PC-3 (cell line): ENCODE measurements around the gene CCM2L. TPM values are rescaled to one million over a fixed set of nuclear protein-coding genes. Genes with fewer than 3 reads are reported as not detected.

ENCODE experiments used
- ATAC-seq: fragments of 200-7000 bp; cut with Tn5 transposase; 2 replicates; pipeline ENCODE4 v1.9.1; 2020; ENCODE audit warnings: mild to moderate bottlenecking, moderate library complexity
- BruUV-seq: library from RNA; stranded (reverse); fragments of 400-500 nt; replicated peaks from 2 replicates; lab custom pipeline; 2021; lab: Mats Ljungman, UMichigan
- CTCF ChIA-PET: fragments of 300-600 bp; sonication (Branson Sonifier 250); formaldehyde crosslinking; loops from one replicate; lab custom pipeline; 2022; ENCODE audit warnings: antibody characterized with exemption; lab: Charles Lee
- POLR2A ChIA-PET: fragments of 300-600 bp; sonication (Branson Sonifier 250); formaldehyde crosslinking; loops from one replicate; lab custom pipeline; 2022; ENCODE audit warnings: antibody characterized with exemption; ENCODE audit not compliant: unreplicated experiment; lab: Charles Lee
- DNase-seq: peaks from one replicate; pipeline ENCODE4 v3.0.0-alpha.2; 2015
- H2AFZ ChIP-seq: fragments of 300-600 bp; sonication (generic); 2 replicates; pipeline ENCODE4 v1.6.0; 2016; ENCODE audit warnings: antibody characterized with exemption, low read length
- H3F3A ChIP-seq: fragments of 300-600 bp; sonication (generic); one replicate; pipeline ENCODE4 v1.6.0; 2017; ENCODE audit warnings: antibody characterized with exemption, low read length, control low read depth, mild to moderate bottlenecking; ENCODE audit not compliant: unreplicated experiment
- H3K27ac ChIP-seq: fragments of 300-600 bp; sonication (generic); 2 replicates; pipeline ENCODE4 v1.5.1; 2016; ENCODE audit warnings: mild to moderate bottlenecking, low read length
- H3K27me3 ChIP-seq: fragments of 300-600 bp; sonication (generic); 2 replicates; pipeline ENCODE4 v1.6.1; 2016; ENCODE audit warnings: low read length, mixed read lengths
- H3K36me3 ChIP-seq: fragments of 300-600 bp; sonication (generic); 2 replicates; pipeline ENCODE4 v1.6.1; 2016; ENCODE audit warnings: low read depth, mixed run types, low read length, mixed read lengths
- H3K4me1 ChIP-seq: fragments of 300-600 bp; sonication (generic); 2 replicates; pipeline ENCODE4 v1.5.1; 2016; ENCODE audit warnings: low read length; ENCODE audit not compliant: insufficient read depth
- H3K4me2 ChIP-seq: fragments of 300-600 bp; sonication (generic); 2 replicates; pipeline ENCODE4 v1.6.0; 2016; ENCODE audit warnings: low read length
- H3K4me3 ChIP-seq: fragments of 300-600 bp; sonication (generic); 2 replicates; pipeline ENCODE4 v1.5.1; 2016; ENCODE audit warnings: mild to moderate bottlenecking, low read length, mixed read lengths
- H3K79me2 ChIP-seq: fragments of 300-600 bp; sonication (generic); 2 replicates; pipeline ENCODE4 v1.6.1; 2017; ENCODE audit warnings: low read length, mixed read lengths
- H3K9ac ChIP-seq: fragments of 300-600 bp; sonication (generic); 2 replicates; pipeline ENCODE4 v1.6.0; 2016; ENCODE audit warnings: mild to moderate bottlenecking, low read length
- H3K9me2 ChIP-seq: fragments of 300-600 bp; sonication (generic); replicated peaks from 2 replicates; pipeline ENCODE4 v1.6.1; 2016; ENCODE audit warnings: mixed run types, low read length, mixed read lengths
- H3K9me3 ChIP-seq: fragments of 300-600 bp; sonication (generic); 2 replicates; pipeline ENCODE4 v1.6.1; 2016; ENCODE audit warnings: low read length, mixed read lengths
- H4K20me1 ChIP-seq: fragments of 300-600 bp; sonication (generic); 2 replicates; pipeline ENCODE4 v1.6.1; 2016; ENCODE audit warnings: low read length, mixed read lengths
- EZH2 ChIP-seq: fragments of 300-600 bp; sonication (generic); IDR thresholded peaks from one replicate; pipeline ENCODE4 v1.6.1; 2017; ENCODE audit warnings: antibody characterized with exemption, mild to moderate bottlenecking, low read length; ENCODE audit not compliant: unreplicated experiment
- EZH2phosphoT487 ChIP-seq: fragments of 300-600 bp; sonication (generic); IDR thresholded peaks from 2 replicates; pipeline ENCODE4 v1.6.1; 2018; ENCODE audit warnings: mild to moderate bottlenecking, antibody characterized with exemption, low read length, borderline replicate concordance
- intact Hi-C: fragments of 100-400 bp; cut with micrococcal nuclease; formaldehyde crosslinking; loops from 2 replicates; pipeline ENCODE4 v1.9.0; 2023
- total RNA-seq: library from RNA; depleted of rRNA; stranded (reverse); fragments of >200 nt; gene quantifications from 2 replicates; pipeline ENCODE4 v1.2.3, GENCODE V29; 2014
- TF ChIP-seq, protein P1 (sequence below): fragments of 300-600 bp; sonication (generic); conservative IDR thresholded peaks from 2 replicates; pipeline ENCODE4 v1.5.1; 2017; ENCODE audit warnings: antibody characterized with exemption, low read depth, mild to moderate bottlenecking, low read length

The CCM2L gene
- total RNA-seq, 1 experiment from 2014 or later, result not detected

DNA sequence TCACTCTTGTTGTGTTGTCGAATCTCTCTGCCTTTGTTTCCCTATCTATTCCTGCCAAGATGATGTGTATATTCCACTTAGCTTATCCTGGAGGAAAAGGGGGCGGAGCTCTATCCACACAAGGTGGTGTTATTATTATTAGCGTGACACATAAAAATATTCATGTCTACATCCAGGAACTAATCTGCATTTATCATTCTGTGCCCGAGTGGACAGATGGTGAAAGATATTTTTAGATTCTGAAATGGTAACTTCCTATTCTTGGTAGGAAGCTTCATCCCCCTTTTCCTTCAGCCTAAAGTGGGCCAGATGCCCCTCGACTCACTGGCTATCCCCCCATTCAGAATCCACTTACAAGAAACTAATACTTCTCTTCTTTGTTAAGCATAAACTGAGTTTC is 40.2 kb upstream of the CCM2L start:
- Histone ChIP-seq H4K20me1 (no peaks in the 10 kb centered on the region), H3K36me3 (no peaks in the 10 kb centered on the region), H3K9me3 (no peaks in the 10 kb centered on the region), H3K9me2 (no peaks in the 10 kb centered on the region), H3K4me3 (no peak overlapping the region), H3K27ac (no peak overlapping the region), H3K9ac (no peak overlapping the region), H3F3A (no peaks in the 10 kb centered on the region), H2AFZ (no peak overlapping the region), H3K4me2 (no peak overlapping the region), H3K4me1 (no peaks in the 10 kb centered on the region), H3K27me3 (peaks cover 71% of the 10 kb centered on the region), H3K79me2 (no peaks in the 10 kb centered on the region)
- DNase-seq (no peak), ATAC-seq (no peak)
- ChIA-PET POLR2A (no interaction called here), CTCF (no interaction called here)
- BruUV-seq, result no TSS peak
- TF ChIP-seq EZH2phosphoT487 (no peak), EZH2 (no peak)
- TF ChIP-seq, protein P1, sequence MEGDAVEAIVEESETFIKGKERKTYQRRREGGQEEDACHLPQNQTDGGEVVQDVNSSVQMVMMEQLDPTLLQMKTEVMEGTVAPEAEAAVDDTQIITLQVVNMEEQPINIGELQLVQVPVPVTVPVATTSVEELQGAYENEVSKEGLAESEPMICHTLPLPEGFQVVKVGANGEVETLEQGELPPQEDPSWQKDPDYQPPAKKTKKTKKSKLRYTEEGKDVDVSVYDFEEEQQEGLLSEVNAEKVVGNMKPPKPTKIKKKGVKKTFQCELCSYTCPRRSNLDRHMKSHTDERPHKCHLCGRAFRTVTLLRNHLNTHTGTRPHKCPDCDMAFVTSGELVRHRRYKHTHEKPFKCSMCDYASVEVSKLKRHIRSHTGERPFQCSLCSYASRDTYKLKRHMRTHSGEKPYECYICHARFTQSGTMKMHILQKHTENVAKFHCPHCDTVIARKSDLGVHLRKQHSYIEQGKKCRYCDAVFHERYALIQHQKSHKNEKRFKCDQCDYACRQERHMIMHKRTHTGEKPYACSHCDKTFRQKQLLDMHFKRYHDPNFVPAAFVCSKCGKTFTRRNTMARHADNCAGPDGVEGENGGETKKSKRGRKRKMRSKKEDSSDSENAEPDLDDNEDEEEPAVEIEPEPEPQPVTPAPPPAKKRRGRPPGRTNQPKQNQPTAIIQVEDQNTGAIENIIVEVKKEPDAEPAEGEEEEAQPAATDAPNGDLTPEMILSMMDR, result no peak
- intact Hi-C loops, result no loop called here

DNA sequence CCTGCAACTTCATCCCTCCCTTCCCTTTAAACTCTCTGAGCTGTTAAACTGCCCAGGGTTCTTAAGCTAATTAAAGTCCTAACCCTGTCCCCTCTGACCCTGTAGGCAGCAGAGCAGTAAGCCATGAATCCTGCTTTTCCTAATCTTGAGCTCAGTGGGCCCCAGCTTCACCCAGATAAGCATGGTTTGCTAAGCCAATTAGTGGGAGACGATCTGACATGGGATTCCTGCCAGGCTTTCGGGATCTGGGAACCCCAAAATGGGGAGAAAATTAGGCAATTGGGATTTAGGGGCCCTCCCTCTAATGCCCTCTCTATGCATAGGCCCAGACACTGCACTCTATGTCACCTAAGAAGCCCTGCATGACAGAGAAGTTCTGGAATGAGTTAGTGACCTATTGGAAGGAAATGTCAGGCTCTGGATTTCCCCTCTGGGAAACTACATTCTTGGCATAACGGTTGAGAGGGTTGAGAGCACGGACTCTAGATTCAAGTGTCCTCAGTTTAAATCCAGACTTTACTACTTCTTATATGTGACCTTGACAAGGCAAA is 37.7 kb upstream of the CCM2L start:
- no peak overlapping the region for H3K27ac ChIP-seq
- CTCF ChIA-PET, result no interaction called here

DNA sequence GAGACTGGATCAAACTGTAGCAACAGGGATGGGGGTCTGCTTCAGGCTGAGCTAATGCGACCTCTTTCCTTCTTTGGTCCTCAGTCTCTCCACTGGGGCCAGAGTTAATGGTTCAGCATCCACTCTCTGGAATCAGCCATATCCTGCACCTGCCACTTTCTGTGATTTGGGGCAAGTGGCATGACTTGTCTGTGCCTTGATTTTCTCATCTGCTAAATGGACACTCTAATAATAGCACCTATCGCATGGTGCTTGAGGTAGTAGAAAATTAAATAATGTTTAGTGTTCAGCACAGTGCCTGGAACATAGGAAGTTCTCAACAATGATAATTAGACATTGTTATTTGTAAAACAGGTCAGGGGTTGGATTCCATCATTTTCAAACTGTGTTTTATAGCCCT is 35.9 kb upstream of the CCM2L start:
- ATAC-seq (no peak), DNase-seq (no peak)
- intact Hi-C loops, result no loop called here
- Histone ChIP-seq H3K9me2 (no peaks in the 10 kb centered on the region), H3K9me3 (no peaks in the 10 kb centered on the region), H3K36me3 (no peaks in the 10 kb centered on the region), H3K79me2 (no peaks in the 10 kb centered on the region), H3F3A (no peaks in the 10 kb centered on the region), H3K4me1 (no peaks in the 10 kb centered on the region), H3K4me2 (no peak overlapping the region), H3K27me3 (peaks cover 55% of the 10 kb centered on the region), H3K4me3 (no peak overlapping the region), H4K20me1 (no peaks in the 10 kb centered on the region), H2AFZ (no peak overlapping the region), H3K9ac (no peak overlapping the region), H3K27ac (no peak overlapping the region)
- BruUV-seq, result no TSS peak
- ChIA-PET POLR2A (no interaction called here), CTCF (no interaction called here)
- TF ChIP-seq EZH2 (no peak), EZH2phosphoT487 (no peak)
- TF ChIP-seq, protein P1, result no peak

More for the DNA sequence above, 37.7 kb upstream of the CCM2L start:
- no peaks in the 10 kb centered on the region for H3F3A ChIP-seq
- POLR2A ChIA-PET, result no interaction called here
- no peaks in the 10 kb centered on the region for H3K9me3 ChIP-seq
- TF ChIP-seq, protein P1, result no peak
- no peak for TF ChIP-seq EZH2phosphoT487
- no peak for TF ChIP-seq EZH2
- no peak overlapping the region for H3K4me2 ChIP-seq
- ATAC-seq, result no peak
- no peaks in the 10 kb centered on the region for H3K79me2 ChIP-seq
- peaks cover 60% of the 10 kb centered on the region for H3K27me3 ChIP-seq
- no peak for DNase-seq
- no peaks in the 10 kb centered on the region for H3K9me2 ChIP-seq
- no TSS peak for BruUV-seq
- H3K9ac ChIP-seq, result no peak overlapping the region
- no peak overlapping the region for H2AFZ ChIP-seq
- H4K20me1 ChIP-seq, result no peaks in the 10 kb centered on the region
- H3K4me3 ChIP-seq, result no peak overlapping the region
- H3K36me3 ChIP-seq, result no peaks in the 10 kb centered on the region
- intact Hi-C loops, result no loop called here
- no peaks in the 10 kb centered on the region for H3K4me1 ChIP-seq
